ENCODE results near the gene SLC12A8. TPM values are rescaled to one million over a fixed set of nuclear protein-coding genes. Genes with fewer than 3 reads are reported as not detected.

SLC12A8 gene
- total RNA-seq, 4 donors from 2014 or later: 1.0 TPM; not detected in 3

DNA sequence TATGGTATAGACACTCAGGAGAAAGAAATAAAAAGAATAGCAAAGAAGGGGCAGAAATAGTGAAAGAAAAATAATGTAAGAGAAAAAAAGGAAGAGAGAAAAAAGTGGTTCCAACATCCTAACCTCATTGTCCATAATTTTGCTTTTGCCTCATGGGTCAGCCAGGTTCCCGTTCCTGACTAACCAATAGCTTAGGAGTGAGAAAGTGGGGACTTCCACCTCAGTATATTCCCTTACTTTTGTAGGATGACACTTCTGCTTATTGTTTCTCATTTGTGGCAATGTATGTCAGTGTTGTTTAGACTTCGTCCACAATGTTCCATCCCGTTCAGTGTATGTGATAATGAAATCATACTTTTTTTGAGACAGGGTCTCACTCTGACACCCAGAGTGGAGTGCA is 9.3 kb upstream of the SLC12A8 start:
- H3K4me3 ChIP-seq: no peak overlapping the region
- ATAC-seq: no peak
- no peaks in the 10 kb centered on the region for H3K27me3 ChIP-seq
- no peaks in the 10 kb centered on the region for H3K4me1 ChIP-seq
- DNase-seq: no peak
- intact Hi-C loops (cut with DNase I; ENCODE audit: low total_unique reads) (no loop called here), in situ Hi-C loops (cut with MboI; ENCODE audit: low sequenced_read_pairs in 4 of 4) (no loop called here)
- TF ChIP-seq POLR2A (IDR thresholded peaks at IDR 0.05): no peak
- TF ChIP-seq, protein P1, sequence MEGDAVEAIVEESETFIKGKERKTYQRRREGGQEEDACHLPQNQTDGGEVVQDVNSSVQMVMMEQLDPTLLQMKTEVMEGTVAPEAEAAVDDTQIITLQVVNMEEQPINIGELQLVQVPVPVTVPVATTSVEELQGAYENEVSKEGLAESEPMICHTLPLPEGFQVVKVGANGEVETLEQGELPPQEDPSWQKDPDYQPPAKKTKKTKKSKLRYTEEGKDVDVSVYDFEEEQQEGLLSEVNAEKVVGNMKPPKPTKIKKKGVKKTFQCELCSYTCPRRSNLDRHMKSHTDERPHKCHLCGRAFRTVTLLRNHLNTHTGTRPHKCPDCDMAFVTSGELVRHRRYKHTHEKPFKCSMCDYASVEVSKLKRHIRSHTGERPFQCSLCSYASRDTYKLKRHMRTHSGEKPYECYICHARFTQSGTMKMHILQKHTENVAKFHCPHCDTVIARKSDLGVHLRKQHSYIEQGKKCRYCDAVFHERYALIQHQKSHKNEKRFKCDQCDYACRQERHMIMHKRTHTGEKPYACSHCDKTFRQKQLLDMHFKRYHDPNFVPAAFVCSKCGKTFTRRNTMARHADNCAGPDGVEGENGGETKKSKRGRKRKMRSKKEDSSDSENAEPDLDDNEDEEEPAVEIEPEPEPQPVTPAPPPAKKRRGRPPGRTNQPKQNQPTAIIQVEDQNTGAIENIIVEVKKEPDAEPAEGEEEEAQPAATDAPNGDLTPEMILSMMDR (IDR thresholded peaks at IDR 0.05 in 4 of 5, conservative IDR thresholded peaks at IDR 0.05 in 1 of 5): no peak
- H3K9me3 ChIP-seq: no peaks in the 10 kb centered on the region
- H3K27ac ChIP-seq: no peak overlapping the region
- H3K36me3 ChIP-seq: no peaks in the 10 kb centered on the region

DNA sequence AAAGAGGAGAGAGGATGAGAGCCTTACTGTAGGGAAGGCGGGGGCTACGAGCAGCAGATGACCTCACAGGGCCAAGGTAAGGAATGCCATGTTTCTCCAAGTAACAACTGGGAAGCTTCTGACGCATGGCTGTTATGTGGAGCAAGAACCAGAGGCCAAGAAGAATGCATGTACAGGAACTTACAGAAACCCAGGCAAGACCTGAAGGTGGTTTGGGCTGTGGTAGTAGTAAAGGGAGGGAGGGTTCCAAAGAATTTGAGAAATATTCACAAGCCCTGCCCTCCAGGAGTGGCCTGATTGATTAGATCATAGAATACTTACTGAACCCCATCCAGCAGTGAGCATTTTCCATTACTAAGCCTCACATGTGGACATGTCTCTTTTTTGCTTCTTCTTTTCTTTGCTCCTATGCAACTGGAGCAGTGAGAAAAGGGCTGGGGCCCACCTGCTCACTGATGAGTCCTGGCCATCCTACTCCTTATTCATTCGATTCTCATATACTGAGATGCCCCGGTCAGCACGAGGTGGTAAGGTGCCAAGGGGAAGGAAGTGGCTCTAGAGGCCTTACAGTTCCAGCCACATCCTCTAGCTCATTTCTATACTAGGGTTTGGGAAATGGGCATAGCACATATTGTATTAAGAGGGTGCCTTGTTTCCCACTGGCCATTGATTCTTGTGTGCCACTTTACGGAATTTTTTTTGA is 8.3 kb upstream of the SLC12A8 start:
- H3K36me3 ChIP-seq: no peaks in the 10 kb centered on the region
- no peak overlapping the region for H3K27ac ChIP-seq
- H3K4me3 ChIP-seq: no peak overlapping the region
- no peak for DNase-seq
- H3K27me3 ChIP-seq: no peaks in the 10 kb centered on the region
- TF ChIP-seq, protein P1 (IDR thresholded peaks at IDR 0.05 in 4 of 5, conservative IDR thresholded peaks at IDR 0.05 in 1 of 5): no peak
- TF ChIP-seq POLR2A (IDR thresholded peaks at IDR 0.05): no peak
- H3K4me1 ChIP-seq: no peaks in the 10 kb centered on the region
- intact Hi-C loops (cut with DNase I; ENCODE audit: low total_unique reads) (no loop called here), in situ Hi-C loops (cut with MboI; ENCODE audit: low sequenced_read_pairs in 4 of 4) (no loop called here)
- no peaks in the 10 kb centered on the region for H3K9me3 ChIP-seq
- no peak for ATAC-seq

DNA sequence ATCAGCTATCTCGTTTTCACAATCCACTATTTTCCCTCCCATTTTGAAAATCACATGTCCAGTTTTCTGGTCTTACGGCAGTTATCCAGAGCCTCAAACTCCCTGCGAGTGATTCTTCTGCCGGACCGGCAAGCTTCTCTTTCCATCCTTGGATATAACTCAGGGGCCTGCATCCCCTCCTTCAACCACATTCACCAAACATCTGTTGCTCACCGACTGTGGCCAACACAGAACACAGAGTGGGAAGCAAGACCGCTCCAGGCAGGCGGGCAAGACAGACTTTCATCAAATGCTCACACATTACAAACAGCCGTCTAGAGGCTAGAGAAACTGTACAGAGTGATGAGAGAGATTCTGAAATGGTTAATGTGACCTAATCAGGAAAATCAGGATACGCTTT is 7.6 kb upstream of the SLC12A8 start:
- no peak overlapping the region for H3K27ac ChIP-seq
- DNase-seq (no peak), ATAC-seq (no peak)

DNA sequence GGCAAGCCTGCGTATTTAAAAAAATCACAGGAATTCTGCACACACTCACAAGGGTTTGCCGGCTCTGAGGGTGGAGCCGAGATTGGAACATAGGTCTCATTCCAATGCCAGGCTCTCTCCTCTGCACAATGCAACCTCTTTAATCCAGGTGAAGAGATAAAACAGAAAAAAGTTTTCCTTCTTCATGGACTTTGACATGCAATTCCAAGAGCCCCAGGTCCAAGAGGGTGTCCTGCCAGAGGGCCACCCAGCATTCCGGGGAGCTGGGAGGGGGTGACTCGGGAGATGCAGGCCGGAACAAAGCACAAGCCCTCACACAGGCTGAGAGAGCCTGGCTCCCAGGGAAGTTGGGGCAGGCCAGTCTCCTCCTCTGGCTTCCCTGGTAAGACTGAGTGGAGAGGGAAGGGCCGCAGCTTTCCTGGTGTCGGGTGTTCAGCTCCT is 6.7 kb upstream of the SLC12A8 start:
- Histone ChIP-seq H3K27ac (no peak overlapping the region), H3K27me3 (peaks cover 2 to 7% (median 4%) of the 10 kb centered on the region in 3 donors), H3K4me3 (no peak overlapping the region), H3K4me1 (no peaks in the 10 kb centered on the region), H3K9me3 (no peaks in the 10 kb centered on the region), H3K36me3 (no peaks in the 10 kb centered on the region)
- ATAC-seq (peak in 1 of 2 donors; percentile 20), DNase-seq (no peak)
- in situ Hi-C loops (cut with MboI; ENCODE audit: low sequenced_read_pairs in 4 of 4) (no loop called here), intact Hi-C loops (cut with DNase I; ENCODE audit: low total_unique reads) (no loop called here)
- no peak for TF ChIP-seq POLR2A (IDR thresholded peaks at IDR 0.05)
- TF ChIP-seq, protein P1 (IDR thresholded peaks at IDR 0.05 in 4 of 5, conservative IDR thresholded peaks at IDR 0.05 in 1 of 5): no peak

More for the DNA sequence above, 7.6 kb upstream of the SLC12A8 start:
- Histone ChIP-seq H3K36me3 (no peaks in the 10 kb centered on the region), H3K9me3 (no peaks in the 10 kb centered on the region), H3K4me1 (no peaks in the 10 kb centered on the region), H3K4me3 (no peak overlapping the region), H3K27me3 (peaks cover 0 to 1% (median 0%) of the 10 kb centered on the region in 3 donors)
- TF ChIP-seq, protein P1 (IDR thresholded peaks at IDR 0.05 in 4 of 5, conservative IDR thresholded peaks at IDR 0.05 in 1 of 5): no peak
- TF ChIP-seq POLR2A (IDR thresholded peaks at IDR 0.05): no peak
- in situ Hi-C loops (cut with MboI; ENCODE audit: low sequenced_read_pairs in 4 of 4): no loop called here
- intact Hi-C loops (cut with DNase I; ENCODE audit: low total_unique reads): no loop called here
